Psoas muscle (tissue), 8 donors: ENCODE results near the gene LRFN2. TPM values are rescaled to one million over a fixed set of nuclear protein-coding genes. Genes with fewer than 3 reads are reported as not detected.

ENCODE experiments used
- ATAC-seq, 4 donors: fragments of 200-7000 bp; cut with Tn5 transposase; one replicate each; pipeline ENCODE4 v1.9.1; 2020; ENCODE audit warnings: moderate library complexity in 3 of 4, mild to moderate bottlenecking in 2 of 4
- DNase-seq, 2 donors: peaks; one replicate each; pipeline ENCODE4 v3.0.0-alpha.2; 2020
- H3K27ac ChIP-seq: fragments of 200-600 bp; one replicate; pipeline ENCODE4 v1.8.0; 2022
- H3K27me3 ChIP-seq, 3 donors: fragments of 200-600 bp in 1 of 3; one replicate each; pipeline versions ENCODE4 v1.6.1 to v1.8.0; 2013 to 2022; ENCODE audit warnings: low read length in 2 of 3, mild to moderate bottlenecking in 2 of 3, moderate library complexity in 1 of 3; ENCODE audit not compliant: insufficient read depth in 3 of 3
- H3K36me3 ChIP-seq, 2 donors: fragments of 200-600 bp in 1 of 2; one replicate each; pipeline versions ENCODE4 v1.6.1 to v1.8.0; 2013 to 2022; ENCODE audit warnings: low read depth in 1 of 2, mild to moderate bottlenecking in 1 of 2, moderate library complexity in 1 of 2; ENCODE audit not compliant: insufficient read depth in 1 of 2
- H3K4me1 ChIP-seq: fragments of 200-600 bp; one replicate; pipeline ENCODE4 v1.8.0; 2022
- H3K4me3 ChIP-seq: fragments of 200-600 bp; one replicate; pipeline ENCODE4 v1.8.0; 2022; ENCODE audit warnings: mild to moderate bottlenecking
- H3K9me3 ChIP-seq: fragments of 200-600 bp; one replicate; pipeline ENCODE4 v1.8.0; 2022
- CTCF ChIP-seq: fragments of 200-600 bp; IDR thresholded peaks from one replicate; pipeline ENCODE4 v1.8.0; 2022; ENCODE audit warnings: antibody characterized with exemption
- WGBS, 3 donors: extraction: QIAGEN DNeasy Blood & Tissue Kit; methylation state at CpG; one replicate each; pipeline versions ENCODE4 v1.1.6 to v1.1.7; 2013; 5-methylcytosine and 5-hydroxymethylcytosine counted together
- intact Hi-C, 2 donors: fragments of 100-400 bp; cut with DNase I; formaldehyde crosslinking; loops; one replicate each; pipeline versions ENCODE4 v1.11.0 to v1.14.2; 2022
- polyA plus RNA-seq, 3 donors: library from polyadenylated mRNA; stranded (reverse); fragments of 200-250 nt; gene quantifications; one replicate each; pipeline ENCODE4 v1.2.3, GENCODE V29; 2013
- total RNA-seq, 4 donors: library from RNA; stranded (reverse); fragmentation: NEBNext Ultra II Directional in 2 of 4; extraction: Animal tissue kit (Norgen Biotek cat#: 25700) in 2 of 4; gene quantifications; one replicate each; pipeline versions ENCODE4 v1.2.1 to v1.2.4, GENCODE V29; 2021 to 2023
- donor health status: healthy with polysubstance abuse.
- donor health status: DM: no; HTN: no; CAD: no; lungs with moderate emphysema.
- donor health status: Bipolar disorder and iron deficiency.
- donor health status: healthy.
- donor health status: DM: yes; HTN: yes; CAD: no.
- donor health status: DM: no; HTN: no; CAD: no.
- donor health status: DM: no; HTN: no; CAD: no.
- donor health status: DM: yes; HTN: yes; CAD: no.

The LRFN2 gene
- total and polyA plus RNA-seq, 7 donors = 0.06 TPM; not detected in 6

GRCh38 chr6:40512340-40512739 is 74.8 kb downstream of the LRFN2 start:
- no peaks in the 10 kb centered on the region for H3K27me3 ChIP-seq
- no peaks in the 10 kb centered on the region for H3K36me3 ChIP-seq
- ATAC-seq (no peak), DNase-seq (no peak)
- no peak overlapping the region for H3K27ac ChIP-seq
- H3K4me1 ChIP-seq = no peaks in the 10 kb centered on the region
- intact Hi-C loops = no loop called here
- 95 to 100% (median 100%) methylated on average over 1 of the region's 1 CpG for WGBS, 3 donors
- TF ChIP-seq CTCF = no peak
- H3K9me3 ChIP-seq = no peaks in the 10 kb centered on the region
- no peak overlapping the region for H3K4me3 ChIP-seq

- H3K27me3 ChIP-seq = no peaks in the 10 kb centered on the region
- no peak for DNase-seq
- TF ChIP-seq CTCF = no peak
- H3K4me1 ChIP-seq = no peaks in the 10 kb centered on the region
- ATAC-seq = no peak
- H3K9me3 ChIP-seq = no peaks in the 10 kb centered on the region
- no peaks in the 10 kb centered on the region for H3K36me3 ChIP-seq
- 79 to 92% (median 82%) methylated on average over 6 of the region's 6 CpGs for WGBS, 3 donors
- intact Hi-C loops = no loop called here
- H3K4me3 ChIP-seq = no peak overlapping the region
- no peak overlapping the region for H3K27ac ChIP-seq
Measured at GRCh38 chr6:40511884-40512283, 75.3 kb downstream of the LRFN2 start.

- 74 to 78% (median 74%) methylated on average over 4 of the region's 4 CpGs for WGBS, 3 donors
- no peaks in the 10 kb centered on the region for H3K27me3 ChIP-seq
- no peak for DNase-seq
Measured at GRCh38 chr6:40510442-40510841, 76.7 kb downstream of the LRFN2 start.

GRCh38 chr6:40509716-40510260 is 77.4 kb downstream of the LRFN2 start:
- H3K4me3 ChIP-seq = no peak overlapping the region
- ATAC-seq (no peak), DNase-seq (no peak)
- H3K27ac ChIP-seq = no peak overlapping the region
- H3K36me3 ChIP-seq = no peaks in the 10 kb centered on the region
- intact Hi-C loops = no loop called here
- H3K27me3 ChIP-seq = no peaks in the 10 kb centered on the region
- H3K4me1 ChIP-seq = no peaks in the 10 kb centered on the region
- 88 to 90% (median 88%) methylated on average over 11 of the region's 11 CpGs for WGBS, 3 donors
- H3K9me3 ChIP-seq = no peaks in the 10 kb centered on the region
- TF ChIP-seq CTCF = no peak

More at GRCh38 chr6:40510442-40510841, 76.7 kb downstream of the LRFN2 start:
- Histone ChIP-seq H3K27ac (no peak overlapping the region), H3K9me3 (no peaks in the 10 kb centered on the region), H3K4me3 (no peak overlapping the region), H3K4me1 (no peaks in the 10 kb centered on the region), H3K36me3 (no peaks in the 10 kb centered on the region)
- intact Hi-C loops = no loop called here
- no peak for ATAC-seq
- no peak for TF ChIP-seq CTCF

- H3K9me3 ChIP-seq = no peaks in the 10 kb centered on the region
- intact Hi-C loops = no loop called here
- ATAC-seq = no peak
- no peak overlapping the region for H3K4me3 ChIP-seq
- no peaks in the 10 kb centered on the region for H3K4me1 ChIP-seq
- no peak overlapping the region for H3K27ac ChIP-seq
- no peaks in the 10 kb centered on the region for H3K27me3 ChIP-seq
- no peak for DNase-seq
- no peaks in the 10 kb centered on the region for H3K36me3 ChIP-seq
- 89 to 93% (median 91%) methylated on average over 1 of the region's 1 CpG for WGBS, 3 donors
- no peak for TF ChIP-seq CTCF
Measured at GRCh38 chr6:40509086-40509485, 78.1 kb downstream of the LRFN2 start.
